IPS-20b (cell line): ENCODE results near the gene DERA.
"Not testable (repeated sequence)": the region's sequence is repeated elsewhere in the genome, so short reads cannot be mapped to it uniquely, and the experiment has no call there.

Source experiments
- H3K27ac ChIP-seq: one replicate; pipeline ENCODE4 v1.5.1; 2013; ENCODE audit warnings: low read length
- H3K27me3 ChIP-seq: 2 replicates; pipeline ENCODE4 v1.6.1; 2013; ENCODE audit warnings: mild to moderate bottlenecking, low read length, inconsistent platforms; ENCODE audit not compliant: insufficient read depth
- H3K36me3 ChIP-seq: 2 replicates; pipeline ENCODE4 v1.6.1; 2013; ENCODE audit warnings: low read depth, mild to moderate bottlenecking, inconsistent platforms, low read length, moderate library complexity; ENCODE audit not compliant: insufficient read depth
- H3K4me1 ChIP-seq: 2 replicates; pipeline ENCODE4 v1.6.1; 2013; ENCODE audit warnings: mild to moderate bottlenecking, control low read depth, inconsistent platforms, low read length, moderate library complexity; ENCODE audit not compliant: insufficient read depth
- H3K4me3 ChIP-seq: 2 replicates; pipeline ENCODE4 v1.5.1; 2013; ENCODE audit warnings: mild to moderate bottlenecking, low read length, inconsistent platforms
- H3K9ac ChIP-seq: 2 replicates; pipeline ENCODE4 v1.6.1; 2013; ENCODE audit warnings: low read depth, mild to moderate bottlenecking, inconsistent platforms, low read length, moderate library complexity
- H3K9me3 ChIP-seq: 2 replicates; pipeline ENCODE4 v1.6.1; 2013; ENCODE audit warnings: mild to moderate bottlenecking, low read depth, low read length, inconsistent platforms; ENCODE audit not compliant: insufficient read depth

Gene DERA

GRCh38 chr12:15911931-15912330, 799 bp downstream of the DERA start:
- Histone ChIP-seq H3K4me1 (peaks cover 11% of the 10 kb centered on the region), H3K4me3 (peak overlapping the region; percentile 81), H3K9ac (peak overlapping the region; percentile 86; the same call in 1 of the 2 replicates)
- not testable (repeated sequence) for H3K9me3 ChIP-seq, H3K36me3 ChIP-seq, H3K27ac ChIP-seq, H3K27me3 ChIP-seq

- not testable (repeated sequence) for H3K9me3 ChIP-seq, H3K4me3 ChIP-seq, H3K36me3 ChIP-seq, H3K27me3 ChIP-seq, H3K9ac ChIP-seq, H3K27ac ChIP-seq
- peaks cover 11% of the 10 kb centered on the region for H3K4me1 ChIP-seq
Observed at GRCh38 chr12:15914131-15914530, 3.0 kb downstream of the DERA start.

DNA sequence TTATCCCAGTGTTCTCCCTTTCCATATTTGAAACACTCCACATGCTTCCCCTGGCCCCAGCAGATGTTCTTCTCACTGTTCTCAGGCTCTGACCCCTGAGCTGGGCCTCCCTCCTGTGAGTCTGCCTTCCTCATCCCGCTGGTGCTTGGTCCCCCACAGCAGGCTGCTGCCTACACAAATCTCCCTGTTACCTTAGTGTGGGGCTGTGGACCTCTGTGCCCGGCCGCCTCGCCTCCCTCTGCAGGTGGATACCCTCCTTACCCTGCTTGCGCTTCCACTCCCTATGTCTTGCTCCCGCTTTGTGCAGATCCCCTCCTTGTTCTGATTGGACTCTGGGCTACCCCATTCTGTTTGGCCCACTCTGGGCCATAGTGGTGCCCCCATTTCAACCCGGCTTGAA, 6.9 kb downstream of the DERA start:
- Histone ChIP-seq H3K4me3 (no peak overlapping the region), H3K27me3 (no peaks in the 10 kb centered on the region), H3K9me3 (no peaks in the 10 kb centered on the region), H3K4me1 (no peaks in the 10 kb centered on the region), H3K9ac (no peak overlapping the region), H3K27ac (no peak overlapping the region), H3K36me3 (no peaks in the 10 kb centered on the region)

DNA sequence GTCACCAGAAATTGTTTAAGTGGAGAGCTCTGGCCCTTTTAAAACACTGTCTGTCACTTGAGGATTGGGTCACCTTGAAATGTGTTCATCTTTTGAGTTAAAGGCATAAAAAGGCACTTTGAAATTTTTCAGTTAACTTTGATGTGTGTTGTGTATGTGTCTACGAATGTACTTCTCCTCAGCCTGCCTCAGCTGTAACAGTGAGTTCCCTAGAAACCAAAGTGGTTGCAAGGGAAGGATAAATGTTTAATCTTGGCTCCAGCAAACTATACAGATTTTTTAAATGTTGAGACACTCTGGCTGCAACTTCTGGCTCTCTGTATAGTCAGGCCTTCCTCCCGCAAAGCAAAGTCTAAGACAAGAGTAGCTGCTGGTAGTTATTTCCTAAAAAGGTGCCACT, 8.3 kb downstream of the DERA start:
- no peak overlapping the region for H3K9ac ChIP-seq

DNA sequence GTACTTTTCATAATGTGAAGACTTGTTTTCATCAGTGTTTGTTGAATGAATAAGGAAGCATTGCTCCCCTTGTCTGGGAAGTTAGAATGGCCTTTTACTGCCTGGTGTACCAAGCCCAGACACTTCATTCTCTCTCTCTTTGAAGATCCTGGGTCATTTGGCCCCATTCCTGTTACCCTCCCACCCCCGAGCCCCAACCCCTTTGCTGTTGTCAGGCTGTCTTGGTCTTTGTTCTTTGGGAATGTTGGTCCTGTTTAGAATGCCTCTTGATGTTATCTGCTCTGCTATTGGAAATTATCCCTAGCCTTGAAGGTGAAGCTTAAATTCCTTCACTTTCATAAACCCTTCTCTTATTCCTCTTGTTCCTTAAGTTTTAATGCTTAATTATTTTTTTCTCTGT, 13.8 kb downstream of the DERA start:
- Histone ChIP-seq H3K4me1 (peaks cover 31% of the 10 kb centered on the region), H3K27ac (no peak overlapping the region), H3K9ac (no peak overlapping the region), H3K36me3 (no peaks in the 10 kb centered on the region), H3K4me3 (no peak overlapping the region), H3K27me3 (no peaks in the 10 kb centered on the region), H3K9me3 (no peaks in the 10 kb centered on the region)

More for the DNA sequence above, 8.3 kb downstream of the DERA start:
- Histone ChIP-seq H3K4me3 (no peak overlapping the region), H3K36me3 (no peaks in the 10 kb centered on the region), H3K27ac (no peak overlapping the region), H3K4me1 (peaks cover 8% of the 10 kb centered on the region), H3K27me3 (no peaks in the 10 kb centered on the region), H3K9me3 (no peaks in the 10 kb centered on the region)

DNA sequence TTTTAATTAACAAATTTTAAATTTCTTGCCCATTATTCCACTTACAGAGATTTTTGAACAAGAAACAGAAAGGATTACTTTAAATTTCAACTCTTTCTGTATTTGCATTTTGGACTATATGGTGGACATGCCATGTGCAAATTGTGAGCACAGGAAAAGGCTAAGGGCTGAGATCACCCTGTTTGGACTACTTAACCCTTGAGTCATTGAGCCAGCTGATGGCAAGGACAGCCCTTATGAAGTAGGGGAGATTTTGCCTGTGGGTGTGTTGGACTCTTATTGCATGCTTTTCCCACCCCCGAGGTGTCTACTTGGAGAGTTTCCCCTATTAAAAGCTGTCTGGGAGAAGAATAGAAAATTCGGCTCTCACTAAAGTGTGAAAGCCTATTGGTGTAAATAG, 17.2 kb downstream of the DERA start:
- Histone ChIP-seq H3K27ac (no peak overlapping the region), H3K36me3 (no peaks in the 10 kb centered on the region), H3K9ac (no peak overlapping the region), H3K9me3 (no peaks in the 10 kb centered on the region), H3K27me3 (no peaks in the 10 kb centered on the region), H3K4me3 (no peak overlapping the region), H3K4me1 (peaks cover 31% of the 10 kb centered on the region)

GRCh38 chr12:15928870-15929571, 17.9 kb downstream of the DERA start:
- Histone ChIP-seq H3K4me1 (peaks cover 25% of the 10 kb centered on the region), H3K9ac (no peak overlapping the region), H3K27ac (no peak overlapping the region), H3K36me3 (no peaks in the 10 kb centered on the region), H3K9me3 (no peaks in the 10 kb centered on the region), H3K27me3 (no peaks in the 10 kb centered on the region), H3K4me3 (no peak overlapping the region)

DNA sequence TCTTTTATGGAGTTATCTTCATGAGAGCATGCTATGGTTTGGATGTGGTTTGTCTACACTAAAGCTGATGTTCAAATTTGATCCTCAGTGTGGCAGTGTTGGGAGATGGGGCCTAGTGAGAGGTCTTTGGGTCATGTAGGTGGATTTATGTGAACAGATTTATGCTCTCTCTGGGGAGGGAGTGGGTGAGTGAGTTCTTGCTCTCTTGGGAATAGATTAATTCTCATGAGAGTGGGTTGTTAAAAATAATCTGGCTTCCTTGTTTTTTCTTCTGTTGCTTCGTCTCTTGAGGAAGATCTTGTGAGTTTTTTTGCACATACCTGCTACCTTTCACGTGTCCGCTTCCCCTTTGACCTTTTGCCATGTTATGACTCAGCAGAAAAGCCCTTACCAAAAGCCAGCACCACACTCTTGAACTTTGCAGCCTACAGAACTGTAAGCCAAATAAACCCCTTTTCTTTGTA, 20.5 kb downstream of the DERA start:
- Histone ChIP-seq H3K9ac (no peak overlapping the region), H3K36me3 (no peaks in the 10 kb centered on the region), H3K27me3 (no peaks in the 10 kb centered on the region), H3K4me3 (no peak overlapping the region), H3K9me3 (no peaks in the 10 kb centered on the region), H3K27ac (no peak overlapping the region), H3K4me1 (peaks cover 20% of the 10 kb centered on the region)

DNA sequence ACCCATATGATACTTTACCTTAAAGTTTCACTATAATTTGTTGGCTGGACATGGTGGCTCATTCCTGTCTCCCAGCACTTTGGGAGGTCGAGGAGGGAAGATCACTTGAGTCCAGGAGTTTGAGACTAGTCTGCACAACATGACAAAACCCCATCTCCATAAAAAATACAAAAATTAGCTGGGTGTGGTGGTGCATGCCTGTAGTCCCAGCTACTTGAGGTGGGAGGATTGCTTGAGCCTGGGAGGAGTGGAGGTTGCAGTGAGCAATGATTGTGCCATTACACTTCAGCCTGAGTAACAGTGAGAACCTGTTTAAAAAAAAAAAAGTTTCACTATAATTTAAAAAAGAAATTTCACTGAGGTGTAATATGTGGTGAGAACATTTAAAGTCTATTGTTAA, 21.2 kb downstream of the DERA start:
- Histone ChIP-seq H3K9me3 (no peaks in the 10 kb centered on the region), H3K4me1 (peaks cover 20% of the 10 kb centered on the region), H3K4me3 (no peak overlapping the region), H3K36me3 (no peaks in the 10 kb centered on the region), H3K9ac (no peak overlapping the region), H3K27me3 (no peaks in the 10 kb centered on the region), H3K27ac (no peak overlapping the region)

GRCh38 chr12:15932971-15933370, 21.8 kb downstream of the DERA start:
- H3K4me3 ChIP-seq = no peak overlapping the region
- H3K4me1 ChIP-seq = peaks cover 20% of the 10 kb centered on the region
- H3K36me3 ChIP-seq = no peaks in the 10 kb centered on the region
- H3K27me3 ChIP-seq = no peaks in the 10 kb centered on the region
- no peaks in the 10 kb centered on the region for H3K9me3 ChIP-seq
- H3K27ac ChIP-seq = no peak overlapping the region
- H3K9ac ChIP-seq = no peak overlapping the region

- Histone ChIP-seq H3K27me3 (no peaks in the 10 kb centered on the region), H3K36me3 (no peaks in the 10 kb centered on the region), H3K4me3 (no peak overlapping the region), H3K4me1 (peaks cover 12% of the 10 kb centered on the region), H3K27ac (no peak overlapping the region), H3K9me3 (no peaks in the 10 kb centered on the region), H3K9ac (no peak overlapping the region)
Observed at GRCh38 chr12:15933751-15934150, 22.6 kb downstream of the DERA start.

DNA sequence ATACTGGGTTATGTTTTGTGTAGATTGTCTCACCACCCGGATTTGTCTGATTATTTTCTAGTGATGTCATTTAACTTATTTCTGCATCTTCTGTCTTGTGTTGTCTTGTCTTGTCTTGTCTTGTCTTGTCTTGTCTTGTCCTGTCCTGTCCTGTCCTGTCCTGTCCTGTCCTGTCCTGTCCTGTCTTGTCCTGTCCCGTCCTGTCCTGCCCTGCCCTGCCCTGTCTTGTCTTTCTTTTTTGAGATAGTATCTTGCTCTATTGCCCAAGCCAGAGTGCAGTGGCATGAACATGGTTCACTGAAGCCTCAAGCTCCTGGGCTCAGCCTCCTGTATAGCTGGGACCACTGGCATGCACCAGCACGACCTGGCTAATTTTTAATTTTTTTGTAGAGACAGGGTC, 25.6 kb downstream of the DERA start:
- Histone ChIP-seq H3K9me3 (no peaks in the 10 kb centered on the region), H3K36me3 (no peaks in the 10 kb centered on the region), H3K4me3 (no peak overlapping the region), H3K27ac (no peak overlapping the region), H3K4me1 (no peaks in the 10 kb centered on the region), H3K9ac (no peak overlapping the region), H3K27me3 (no peaks in the 10 kb centered on the region)
